H1 (cell line): Measurements from ENCODE around the gene SLC12A4. TPM values are rescaled to one million over a fixed set of nuclear protein-coding genes. Genes with fewer than 3 reads are reported as not detected.

Experiments
- CTCF ChIA-PET: fragments of 300-600 bp; sonication (Branson Sonifier 250); formaldehyde crosslinking; loops from one replicate; lab custom pipeline; 2021; ENCODE audit not compliant: partially characterized antibody; lab: Charles Lee
- POLR2A ChIA-PET: fragments of 300-600 bp; sonication (Branson Sonifier 250); formaldehyde crosslinking; loops from one replicate; lab custom pipeline; 2021; ENCODE audit warnings: inconsistent platforms; ENCODE audit not compliant: partially characterized antibody; lab: Charles Lee
- DNase-seq, 2 experiments: peaks; one replicate each; pipeline versions ENCODE4 v3.0.0 to v3.0.0-alpha.2; 2010 to 2022; ENCODE audit warnings: low spot score in 2 of 2, low read depth in 1 of 2, mixed read lengths in 1 of 2
- FAIRE-seq: peaks from 2 replicates; lab custom pipeline; 2011; peaks lifted over from hg19 to GRCh38; lab: Jason Lieb, UNC
- H2AFZ ChIP-seq: 2 replicates; pipeline ENCODE4 v1.8.1; 2012; ENCODE audit warnings: low read length, inconsistent platforms
- H2AK5ac ChIP-seq: 2 replicates; pipeline ENCODE4 v1.6.1; 2013; ENCODE audit warnings: low read depth, low read length
- H2BK120ac ChIP-seq: replicated peaks from 2 replicates; pipeline ENCODE3; 2013; ENCODE audit warnings: low read depth, low read length, inconsistent platforms
- H2BK12ac ChIP-seq: 2 replicates; pipeline ENCODE4 v1.6.1; 2013; ENCODE audit warnings: low read depth, low read length
- H2BK15ac ChIP-seq: 2 replicates; pipeline ENCODE4 v1.6.1; 2013; ENCODE audit warnings: low read length
- H2BK20ac ChIP-seq: 2 replicates; pipeline ENCODE4 v1.6.1; 2013; ENCODE audit warnings: low read length
- H2BK5ac ChIP-seq: 2 replicates; pipeline ENCODE4 v1.6.1; 2013; ENCODE audit warnings: low read depth, low read length
- H3K14ac ChIP-seq: 2 replicates; pipeline ENCODE4 v1.6.1; 2013; ENCODE audit warnings: inconsistent platforms; ENCODE audit not compliant: insufficient read length
- H3K18ac ChIP-seq: 2 replicates; pipeline ENCODE4 v1.6.1; 2013; ENCODE audit warnings: low read length; ENCODE audit errors: extremely low read depth
- H3K23ac ChIP-seq: 2 replicates; pipeline ENCODE4 v1.6.1; 2013; ENCODE audit warnings: inconsistent platforms; ENCODE audit not compliant: insufficient read length
- H3K23me2 ChIP-seq: 2 replicates; pipeline ENCODE4 v1.6.1; 2013; ENCODE audit warnings: low read depth, low read length
- H3K27ac ChIP-seq: 2 replicates; pipeline ENCODE4 v1.6.1; 2011; ENCODE audit warnings: low read depth, low read length, inconsistent platforms
- H3K27me3 ChIP-seq, 4 experiments: replicated peaks in 1 of 4; 1 replicate in 1 of 4; 2 replicates in 3 of 4; pipeline versions ENCODE4 v1.6.1 to v1.8.1; 2011 to 2013; ENCODE audit warnings: low read length in 3 of 4, mild to moderate bottlenecking in 3 of 4, inconsistent platforms in 2 of 4, mixed read lengths in 2 of 4, moderate library complexity in 1 of 4; ENCODE audit not compliant: control insufficient read depth in 3 of 4, insufficient read depth in 3 of 4; ENCODE audit errors: extremely low read depth in 1 of 4
- H3K36me3 ChIP-seq, 4 experiments: 2 replicates each; pipeline versions ENCODE4 v1.6.1 to v1.8.1; 2011 to 2013; ENCODE audit warnings: mild to moderate bottlenecking in 4 of 4, low read length in 3 of 4, moderate library complexity in 2 of 4, control low read depth in 1 of 4, inconsistent platforms in 1 of 4; ENCODE audit not compliant: insufficient read depth in 4 of 4, control insufficient read depth in 2 of 4
- H3K4ac ChIP-seq: replicated peaks from 2 replicates; pipeline ENCODE3; 2013; ENCODE audit warnings: low read length, low read depth, mixed read lengths, inconsistent platforms; ENCODE audit not compliant: insufficient read length
- H3K4me1 ChIP-seq, 4 experiments: replicated peaks in 1 of 4; 1 replicate in 1 of 4; 2 replicates in 3 of 4; pipeline versions ENCODE4 v1.6.1 to v1.8.1; 2011 to 2013; ENCODE audit warnings: low read length in 3 of 4, inconsistent platforms in 2 of 4, mixed read lengths in 1 of 4; ENCODE audit not compliant: insufficient read depth in 4 of 4, control insufficient read depth in 3 of 4
- H3K4me2 ChIP-seq, 2 experiments: 2 replicates each; pipeline versions ENCODE4 v1.6.1 to v1.8.1; 2011 to 2013; ENCODE audit warnings: low read depth in 2 of 2, low read length in 2 of 2, control low read depth in 1 of 2, inconsistent platforms in 1 of 2, mild to moderate bottlenecking in 1 of 2; ENCODE audit not compliant: insufficient read depth in 1 of 2
- H3K4me3 ChIP-seq, 4 experiments: fragments of 200-600, 300-600 bp in 1 of 4; sonication (generic), shearing (Covaris generic), sonication (Bioruptor Twin) in 1 of 4; 2 replicates each; pipeline versions ENCODE4 v1.5.1 to v1.8.1; 2011 to 2016; ENCODE audit warnings: low read length in 4 of 4, low read depth in 3 of 4, control low read depth in 2 of 4, inconsistent platforms in 2 of 4, mild to moderate bottlenecking in 2 of 4, mixed read lengths in 1 of 4, moderate library complexity in 1 of 4; ENCODE audit not compliant: insufficient read depth in 2 of 4; ENCODE audit errors: extremely low read depth in 1 of 4
- H3K56ac ChIP-seq: replicated peaks from 2 replicates; pipeline ENCODE3; 2013; ENCODE audit warnings: low read depth, mild to moderate bottlenecking, mixed read lengths, low read length, inconsistent platforms; ENCODE audit not compliant: insufficient read length
- H3K79me1 ChIP-seq: 2 replicates; pipeline ENCODE4 v1.6.1; 2013; ENCODE audit warnings: low read depth, low read length, control low read depth
- H3K79me2 ChIP-seq, 2 experiments: 2 replicates each; pipeline versions ENCODE4 v1.6.1 to v1.8.1; 2012 to 2013; ENCODE audit warnings: low read length in 2 of 2, mild to moderate bottlenecking in 2 of 2, inconsistent platforms in 1 of 2; ENCODE audit not compliant: insufficient read depth in 2 of 2, control insufficient read depth in 1 of 2
- H3K9ac ChIP-seq, 4 experiments: replicated peaks in 1 of 4; 1 replicate in 1 of 4; 2 replicates in 3 of 4; pipeline versions ENCODE4 v1.6.1 to v1.8.1; 2011 to 2013; ENCODE audit warnings: low read depth in 3 of 4, low read length in 3 of 4, control low read depth in 2 of 4, mild to moderate bottlenecking in 2 of 4, moderate library complexity in 2 of 4, inconsistent platforms in 1 of 4; ENCODE audit errors: extremely low read depth in 1 of 4
- H3K9me3 ChIP-seq, 2 experiments: 2 replicates each; pipeline versions ENCODE4 v1.6.1 to v1.8.1; 2012 to 2013; ENCODE audit warnings: mild to moderate bottlenecking in 2 of 2, moderate library complexity in 2 of 2, control low read depth in 1 of 2, inconsistent platforms in 1 of 2, low read depth in 1 of 2, low read length in 1 of 2, mixed read lengths in 1 of 2; ENCODE audit not compliant: insufficient read depth in 2 of 2
- H4K20me1 ChIP-seq, 2 experiments: replicated peaks in 1 of 2; 2 replicates each; pipeline versions ENCODE3 to v1.8.1; 2011 to 2013; ENCODE audit warnings: inconsistent platforms in 2 of 2, low read length in 2 of 2, mild to moderate bottlenecking in 1 of 2; ENCODE audit not compliant: insufficient read depth in 2 of 2, control insufficient read depth in 1 of 2
- H4K5ac ChIP-seq: 2 replicates; pipeline ENCODE4 v1.6.1; 2013; ENCODE audit warnings: low read length, low read depth, mixed read lengths, inconsistent platforms; ENCODE audit not compliant: insufficient read length
- H4K8ac ChIP-seq: 2 replicates; pipeline ENCODE4 v1.8.0; 2013; ENCODE audit warnings: mild to moderate bottlenecking, moderate library complexity, low read length, inconsistent platforms; ENCODE audit not compliant: insufficient read depth; ENCODE audit errors: extremely low read depth
- H4K91ac ChIP-seq: replicated peaks from 2 replicates; pipeline ENCODE3; 2013; ENCODE audit warnings: low read length, mixed read lengths, inconsistent platforms; ENCODE audit not compliant: insufficient read length
- SIN3A ChIP-seq, 2 experiments: IDR thresholded peaks in 1 of 2; conservative IDR thresholded peaks in 1 of 2; 2 replicates each; pipeline ENCODE4 v1.6.1; 2011 to 2012; ENCODE audit warnings: low read length in 2 of 2, improper control_type of control experiment in 1 of 2, low read depth in 1 of 2, mild to moderate bottlenecking in 1 of 2
- WGBS, 2 experiments: shearing (Covaris generic) in 1 of 2; methylation state at CpG; one replicate each; pipeline versions ENCODE4 v1.1.6 to v1.1.7; 2013 to 2015; ENCODE audit warnings: low lambda C conversion rate in 2 of 2, mixed read lengths in 2 of 2, inconsistent platforms in 1 of 2, low coverage in 1 of 2, missing lambda C conversion rate in 1 of 2; ENCODE audit not compliant: insufficient replicate concordance in 2 of 2, insufficient coverage in 1 of 2, insufficient read length in 1 of 2; ENCODE audit errors: extremely low coverage in 1 of 2, missing lambda C conversion rate in 1 of 2; 5-methylcytosine and 5-hydroxymethylcytosine counted together
- polyA plus RNA-seq, 7 experiments: library from polyadenylated mRNA; depleted of rRNA in 3 of 7; stranded (reverse) in 5 of 7; unstranded in 2 of 7; fragments of >200 nt in 5 of 7; fragments of 200-250 nt in 2 of 7; gene quantifications; 1 replicate in 5 of 7; 2 replicates in 1 of 7; 4 replicates in 1 of 7; pipeline versions ENCODE4 v1.2.1 to v1.2.3, GENCODE V29; 2011 to 2013; ENCODE audit warnings: missing spikeins in 2 of 7, mixed read lengths in 2 of 7
- total RNA-seq: library from RNA; stranded (reverse); fragmentation: NEBNext Ultra II Directional; extraction: Animal tissue kit (Norgen Biotek cat#: 25700); gene quantifications from 2 replicates; pipeline ENCODE4 v1.2.1, GENCODE V29; 2021

SLC12A4 gene
- total and polyA plus RNA-seq, 2 of the 8 experiments (the other 6 are each of a cell fraction or from before 2014, with no cell fraction given) = 41.3 to 49.3 TPM

- FAIRE-seq (no peak), DNase-seq (no peak)
- Histone ChIP-seq H3K9me3 (no peaks in the 10 kb centered on the region), H4K20me1 (peaks cover 7 to 32% of the 10 kb centered on the region in 2 experiments), H4K91ac (no peak overlapping the region), H3K27ac (no peak overlapping the region), H3K4me3 (no peak overlapping the region), H3K79me2 (no peaks in the 10 kb centered on the region), H2AK5ac (no peak overlapping the region), H2BK5ac (no peak overlapping the region), H4K8ac (no peak overlapping the region; the same call in 1 of the 2 replicates), H3K18ac (no peak overlapping the region), H3K56ac (no peak overlapping the region), H2BK15ac (no peak overlapping the region), H3K36me3 (peaks cover 12 to 56% (median 28%) of the 10 kb centered on the region in 4 experiments), H2BK12ac (no peak overlapping the region), H2AFZ (no peak overlapping the region), H2BK120ac (no peak overlapping the region), H3K27me3 (no peaks in the 10 kb centered on the region), H3K14ac (no peak overlapping the region), H4K5ac (no peak overlapping the region), H3K9ac (no peak overlapping the region), H3K4me1 (no peaks in the 10 kb centered on the region), H3K4me2 (no peak overlapping the region), H3K79me1 (no peaks in the 10 kb centered on the region; the same call in 1 of the 2 replicates), H2BK20ac (no peak overlapping the region), H3K23ac (no peak overlapping the region), H3K4ac (no peak overlapping the region), H3K23me2 (peaks cover 3% of the 10 kb centered on the region; the same call in 1 of the 2 replicates)
- WGBS, 2 experiments = 97% methylated on average over 15 of the region's 16 CpGs; no CpG with 5 or more reads in 1 of the 2 experiments
- POLR2A ChIA-PET = interaction anchor here (1.0 to 8.5 kb wide), 4 partner anchors 11 to 79 kb away, joined by 3 to 47 read pairs (median 3); partner anchors contain the start of gene PSMB10
- no peak for TF ChIP-seq SIN3A (conservative IDR thresholded peaks at IDR 0.05 in 1 of 2, IDR thresholded peaks at IDR 0.05 in 1 of 2; ENCODE audit: low read depth in 1 of 2, low read length in 2 of 2)
- CTCF ChIA-PET = interaction anchor here (1.0 to 2.6 kb wide), 3 partner anchors 9 to 91 kb away, joined by 3 to 19 read pairs (median 5); no protein-coding TSS in a partner anchor
These were observed 18.0 kb downstream of the SLC12A4 start for GRCh38 chr16:67950335-67950843.
